ENCODE results near the gene CNTNAP2. TPM values are rescaled to one million over a fixed set of nuclear protein-coding genes. Genes with fewer than 3 reads are reported as not detected.

CNTNAP2 gene
- total and polyA plus RNA-seq, 2 of the 13 experiments (the other 11 are each of a cell fraction or from before 2014, with no cell fraction given) = 0.40 to 0.42 TPM

DNA sequence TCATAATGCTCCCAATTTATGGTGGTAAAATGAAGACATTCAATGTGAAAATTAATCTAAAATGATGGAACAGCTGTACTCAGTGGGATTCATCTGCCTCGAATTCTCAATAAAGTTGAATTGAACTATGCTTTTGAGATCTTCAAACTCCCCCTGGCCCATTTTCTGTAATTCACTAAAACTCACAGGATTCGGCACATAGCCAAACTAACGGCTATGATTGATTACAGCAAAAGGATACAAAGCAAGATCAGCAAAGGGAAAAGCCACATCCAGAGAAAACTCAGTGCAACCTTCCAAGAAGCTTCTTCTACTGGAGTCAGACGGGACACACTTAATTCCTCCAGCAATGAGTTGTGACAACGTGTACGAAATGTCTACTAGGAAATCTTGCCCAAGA is 307.5 kb downstream of the CNTNAP2 start:
- no peaks in the 10 kb centered on the region for H3K79me2 ChIP-seq (ENCODE audit: insufficient read depth, low read length)
- DNase-seq (ENCODE audit: low spot score) = no peak
- H3K27me3 ChIP-seq (ENCODE audit: control insufficient read depth in 1 of 2, insufficient read depth in 2 of 2, low read length in 2 of 2) = no peaks in the 10 kb centered on the region
- no peak overlapping the region for H3K27ac ChIP-seq (ENCODE audit: extremely low read length, insufficient read depth, low read length)
- no peaks in the 10 kb centered on the region for H3K4me1 ChIP-seq (ENCODE audit: insufficient read depth, low read length)
- ChIA-PET CTCF (ENCODE audit: low intra/inter-chr PET ratio, low total read pairs) (no interaction called here), POLR2A (no interaction called here)
- no peaks in the 10 kb centered on the region for H4K20me1 ChIP-seq (ENCODE audit: insufficient read depth, low read length)
- intact Hi-C loops (cut with micrococcal nuclease; ENCODE audit: unreplicated experiment) = no loop called here
- peaks cover 58% of the 10 kb centered on the region for H3K9me3 ChIP-seq (ENCODE audit: low read length)
- no peak for ATAC-seq
- no peak overlapping the region for H2AFZ ChIP-seq (ENCODE audit: low read length)
- 10% methylated on average over 6 of the region's 6 CpGs for WGBS (ENCODE audit: low lambda C conversion rate)
- in situ Hi-C loops (cut with HindIII; ENCODE audit: extremely low pct_ligation_motif_present, low pct_unique_long_range_greater_than_20kb) = no loop called here
- H3K36me3 ChIP-seq (replicated peaks in 1 of 2; ENCODE audit: control insufficient read depth in 1 of 2, insufficient read depth in 2 of 2, low read length in 2 of 2) = no peaks in the 10 kb centered on the region
- H3K9ac ChIP-seq (ENCODE audit: insufficient read depth, low read depth, low read length) = no peak overlapping the region
- no TSS peak for BruUV-seq (replicated peaks)
- FAIRE-seq = no peak
- H3K4me2 ChIP-seq (ENCODE audit: low read depth, low read length) = no peak overlapping the region
- H3K4me3 ChIP-seq (replicated peaks in 1 of 3; ENCODE audit: insufficient read depth in 1 of 3, low read depth in 2 of 3, low read length in 3 of 3) = no peak overlapping the region
- TF ChIP-seq HNRNPUL1 (IDR thresholded peaks at IDR 0.05; ENCODE audit: low read depth, low read length) (no peak), TARDBP (CRISPR knock-in tag; IDR thresholded peaks at IDR 0.05) (no peak), ZNF772 (CRISPR knock-in tag; IDR thresholded peaks at IDR 0.05) (no peak), NFRKB (IDR thresholded peaks at IDR 0.05) (no peak), CEBPG (CRISPR knock-in tag; IDR thresholded peaks at IDR 0.05) (no peak), TRIM22 (IDR thresholded peaks at IDR 0.05) (no peak), FOXA1 (IDR thresholded peaks at IDR 0.05) (no peak), FOXA1 (CRISPR knock-in tag; IDR thresholded peaks at IDR 0.05) (no peak), JUNB (CRISPR knock-in tag; IDR thresholded peaks at IDR 0.05; ENCODE audit: borderline replicate concordance) (no peak), SP5 (CRISPR knock-in tag; IDR thresholded peaks at IDR 0.05; ENCODE audit: borderline replicate concordance, low read depth) (no peak), KDM5B (CRISPR knock-in tag; IDR thresholded peaks at IDR 0.05; ENCODE audit: borderline replicate concordance) (no peak), LRRFIP1 (CRISPR knock-in tag; conservative IDR thresholded peaks at IDR 0.05) (no peak), HDAC6 (IDR thresholded peaks at IDR 0.05; ENCODE audit: low read depth, low read length) (no peak), KAT2B (IDR thresholded peaks at IDR 0.05; ENCODE audit: borderline replicate concordance, low read depth, low read length) (no peak), XBP1 (CRISPR knock-in tag; IDR thresholded peaks at IDR 0.05) (no peak)
- TF ChIP-seq, protein P1, sequence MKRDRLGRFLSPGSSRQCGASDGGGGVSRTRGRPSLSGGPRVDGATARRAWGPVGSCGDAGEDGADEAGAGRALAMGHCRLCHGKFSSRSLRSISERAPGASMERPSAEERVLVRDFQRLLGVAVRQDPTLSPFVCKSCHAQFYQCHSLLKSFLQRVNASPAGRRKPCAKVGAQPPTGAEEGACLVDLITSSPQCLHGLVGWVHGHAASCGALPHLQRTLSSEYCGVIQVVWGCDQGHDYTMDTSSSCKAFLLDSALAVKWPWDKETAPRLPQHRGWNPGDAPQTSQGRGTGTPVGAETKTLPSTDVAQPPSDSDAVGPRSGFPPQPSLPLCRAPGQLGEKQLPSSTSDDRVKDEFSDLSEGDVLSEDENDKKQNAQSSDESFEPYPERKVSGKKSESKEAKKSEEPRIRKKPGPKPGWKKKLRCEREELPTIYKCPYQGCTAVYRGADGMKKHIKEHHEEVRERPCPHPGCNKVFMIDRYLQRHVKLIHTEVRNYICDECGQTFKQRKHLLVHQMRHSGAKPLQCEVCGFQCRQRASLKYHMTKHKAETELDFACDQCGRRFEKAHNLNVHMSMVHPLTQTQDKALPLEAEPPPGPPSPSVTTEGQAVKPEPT (CRISPR knock-in tag; IDR thresholded peaks at IDR 0.05; ENCODE audit: low read depth) = no peak
- TF ChIP-seq, protein P2, sequence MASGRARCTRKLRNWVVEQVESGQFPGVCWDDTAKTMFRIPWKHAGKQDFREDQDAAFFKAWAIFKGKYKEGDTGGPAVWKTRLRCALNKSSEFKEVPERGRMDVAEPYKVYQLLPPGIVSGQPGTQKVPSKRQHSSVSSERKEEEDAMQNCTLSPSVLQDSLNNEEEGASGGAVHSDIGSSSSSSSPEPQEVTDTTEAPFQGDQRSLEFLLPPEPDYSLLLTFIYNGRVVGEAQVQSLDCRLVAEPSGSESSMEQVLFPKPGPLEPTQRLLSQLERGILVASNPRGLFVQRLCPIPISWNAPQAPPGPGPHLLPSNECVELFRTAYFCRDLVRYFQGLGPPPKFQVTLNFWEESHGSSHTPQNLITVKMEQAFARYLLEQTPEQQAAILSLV (CRISPR knock-in tag; IDR thresholded peaks at IDR 0.05; ENCODE audit: borderline replicate concordance) = no peak
- TF ChIP-seq, protein P3, sequence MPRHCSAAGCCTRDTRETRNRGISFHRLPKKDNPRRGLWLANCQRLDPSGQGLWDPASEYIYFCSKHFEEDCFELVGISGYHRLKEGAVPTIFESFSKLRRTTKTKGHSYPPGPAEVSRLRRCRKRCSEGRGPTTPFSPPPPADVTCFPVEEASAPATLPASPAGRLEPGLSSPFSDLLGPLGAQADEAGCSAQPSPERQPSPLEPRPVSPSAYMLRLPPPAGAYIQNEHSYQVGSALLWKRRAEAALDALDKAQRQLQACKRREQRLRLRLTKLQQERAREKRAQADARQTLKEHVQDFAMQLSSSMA (CRISPR knock-in tag; IDR thresholded peaks at IDR 0.05) = no peak
